Nephron progenitor cell (in vitro differentiated cells): Measurements from ENCODE around the gene ECM1.

Experiments
- DNase-seq: peaks from one replicate; pipeline ENCODE4 v3.0.0; 2021
- H3K27ac Mint-ChIP-seq: 2 replicates; pipeline ENCODE4 v1.8.0; 2021; ENCODE audit warnings: mild to moderate bottlenecking, moderate library complexity, mixed read lengths
- H3K27me3 Mint-ChIP-seq: 2 replicates; pipeline ENCODE4 v1.8.0; 2021; ENCODE audit warnings: mild to moderate bottlenecking, low read depth, mixed read lengths; ENCODE audit not compliant: poor library complexity
- H3K36me3 Mint-ChIP-seq: 2 replicates; pipeline ENCODE4 v1.8.0; 2021; ENCODE audit warnings: low read depth, mixed read lengths
- H3K4me1 Mint-ChIP-seq: 2 replicates; pipeline ENCODE4 v1.8.0; 2021; ENCODE audit warnings: mixed read lengths
- H3K4me3 Mint-ChIP-seq: 2 replicates; pipeline ENCODE4 v1.8.0; 2021; ENCODE audit warnings: mild to moderate bottlenecking, moderate library complexity, mixed read lengths
- H3K9me3 Mint-ChIP-seq: 2 replicates; pipeline ENCODE4 v1.8.0; 2021; ENCODE audit warnings: mild to moderate bottlenecking, moderate library complexity, mixed read lengths
- TF ChIP-seq, protein P1 (sequence below): fragments of 200-600 bp; sonication (generic); IDR thresholded peaks from 2 replicates; pipeline ENCODE4 v1.5.0; 2021; ENCODE audit warnings: antibody characterized with exemption

Gene ECM1

DNA sequence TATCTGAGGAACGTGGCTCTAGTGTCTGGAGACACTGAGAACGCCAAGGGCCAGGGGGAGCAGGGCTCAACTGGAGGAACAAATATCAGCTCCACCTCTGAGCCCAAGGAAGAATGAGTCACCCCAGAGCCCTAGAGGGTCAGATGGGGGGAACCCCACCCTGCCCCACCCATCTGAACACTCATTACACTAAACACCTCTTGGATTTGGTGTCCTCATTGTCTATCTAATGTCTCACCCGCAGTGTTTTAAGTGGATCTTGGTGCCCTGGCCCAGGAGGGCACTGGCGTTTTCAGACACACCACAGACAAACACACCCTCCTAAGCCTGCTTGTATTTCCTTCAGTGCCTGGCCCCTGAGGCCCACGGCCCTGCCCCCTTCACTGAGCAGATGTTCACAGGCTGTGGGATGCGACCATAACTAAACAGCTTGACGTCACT, 5.5 kb downstream of the ECM1 start:
- H3K4me3 Mint-ChIP-seq = peak overlapping the region; percentile 57
- H3K9me3 Mint-ChIP-seq = no peaks in the 10 kb centered on the region
- TF ChIP-seq, protein P1, sequence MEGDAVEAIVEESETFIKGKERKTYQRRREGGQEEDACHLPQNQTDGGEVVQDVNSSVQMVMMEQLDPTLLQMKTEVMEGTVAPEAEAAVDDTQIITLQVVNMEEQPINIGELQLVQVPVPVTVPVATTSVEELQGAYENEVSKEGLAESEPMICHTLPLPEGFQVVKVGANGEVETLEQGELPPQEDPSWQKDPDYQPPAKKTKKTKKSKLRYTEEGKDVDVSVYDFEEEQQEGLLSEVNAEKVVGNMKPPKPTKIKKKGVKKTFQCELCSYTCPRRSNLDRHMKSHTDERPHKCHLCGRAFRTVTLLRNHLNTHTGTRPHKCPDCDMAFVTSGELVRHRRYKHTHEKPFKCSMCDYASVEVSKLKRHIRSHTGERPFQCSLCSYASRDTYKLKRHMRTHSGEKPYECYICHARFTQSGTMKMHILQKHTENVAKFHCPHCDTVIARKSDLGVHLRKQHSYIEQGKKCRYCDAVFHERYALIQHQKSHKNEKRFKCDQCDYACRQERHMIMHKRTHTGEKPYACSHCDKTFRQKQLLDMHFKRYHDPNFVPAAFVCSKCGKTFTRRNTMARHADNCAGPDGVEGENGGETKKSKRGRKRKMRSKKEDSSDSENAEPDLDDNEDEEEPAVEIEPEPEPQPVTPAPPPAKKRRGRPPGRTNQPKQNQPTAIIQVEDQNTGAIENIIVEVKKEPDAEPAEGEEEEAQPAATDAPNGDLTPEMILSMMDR = no peak
- peaks cover 21% of the 10 kb centered on the region for H3K36me3 Mint-ChIP-seq
- H3K27ac Mint-ChIP-seq = no peak overlapping the region
- H3K27me3 Mint-ChIP-seq = no peaks in the 10 kb centered on the region
- peaks cover 67% of the 10 kb centered on the region for H3K4me1 Mint-ChIP-seq
- DNase-seq = no peak

DNA sequence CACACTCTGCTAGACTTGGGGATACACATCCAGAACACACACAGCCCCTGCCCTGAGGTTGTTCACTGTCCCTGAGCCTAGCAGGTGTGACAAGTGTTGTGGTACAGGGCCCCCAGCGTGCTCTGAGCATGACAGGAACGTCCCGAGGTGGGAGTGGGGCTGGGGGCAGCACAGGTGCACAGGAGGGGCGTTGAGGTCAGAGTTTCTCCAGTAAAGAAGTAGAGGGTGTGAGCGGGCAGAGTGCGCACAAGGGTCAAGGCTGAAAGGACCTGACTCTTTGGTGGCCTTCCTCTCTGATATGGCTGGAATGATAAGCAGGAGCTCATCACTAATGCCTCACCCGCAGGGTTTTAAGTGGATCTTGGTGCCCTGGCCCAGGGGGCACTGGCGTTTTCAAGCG, 6.4 kb downstream of the ECM1 start:
- Mint-ChIP-seq H3K36me3 (peaks cover 21% of the 10 kb centered on the region), H3K4me1 (peaks cover 61% of the 10 kb centered on the region), H3K4me3 (peak overlapping the region; percentile 82), H3K27ac (no peak overlapping the region), H3K9me3 (no peaks in the 10 kb centered on the region), H3K27me3 (no peaks in the 10 kb centered on the region)
- TF ChIP-seq, protein P1 = no peak
- DNase-seq = no peak

DNA sequence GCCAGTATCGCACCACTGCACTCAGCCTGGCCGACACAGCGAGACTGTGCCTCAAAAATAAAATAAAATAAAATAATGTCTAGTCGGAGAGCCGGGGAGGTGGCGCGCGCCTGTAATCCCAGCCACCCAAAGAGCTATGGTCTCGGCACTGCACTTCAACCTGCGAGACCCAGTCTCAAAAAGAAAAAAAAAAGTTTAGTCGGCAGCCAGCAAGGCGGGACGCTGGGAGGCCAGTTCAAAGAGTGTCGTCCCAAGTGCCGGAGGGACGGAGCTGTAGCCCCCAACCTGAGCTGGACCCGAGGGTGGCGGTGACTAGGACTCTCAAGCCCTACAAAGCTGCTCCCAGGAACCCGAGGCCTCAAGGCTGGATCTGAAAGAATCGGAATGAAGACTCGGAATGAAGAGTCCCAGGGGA, 7.0 kb downstream of the ECM1 start:
- Mint-ChIP-seq H3K4me1 (peaks cover 60% of the 10 kb centered on the region), H3K9me3 (no peaks in the 10 kb centered on the region), H3K36me3 (peaks cover 21% of the 10 kb centered on the region), H3K27me3 (no peaks in the 10 kb centered on the region), H3K27ac (peak overlapping the region; percentile 88), H3K4me3 (peak overlapping the region; percentile 82)
- DNase-seq = no peak
- TF ChIP-seq, protein P1 = no peak

DNA sequence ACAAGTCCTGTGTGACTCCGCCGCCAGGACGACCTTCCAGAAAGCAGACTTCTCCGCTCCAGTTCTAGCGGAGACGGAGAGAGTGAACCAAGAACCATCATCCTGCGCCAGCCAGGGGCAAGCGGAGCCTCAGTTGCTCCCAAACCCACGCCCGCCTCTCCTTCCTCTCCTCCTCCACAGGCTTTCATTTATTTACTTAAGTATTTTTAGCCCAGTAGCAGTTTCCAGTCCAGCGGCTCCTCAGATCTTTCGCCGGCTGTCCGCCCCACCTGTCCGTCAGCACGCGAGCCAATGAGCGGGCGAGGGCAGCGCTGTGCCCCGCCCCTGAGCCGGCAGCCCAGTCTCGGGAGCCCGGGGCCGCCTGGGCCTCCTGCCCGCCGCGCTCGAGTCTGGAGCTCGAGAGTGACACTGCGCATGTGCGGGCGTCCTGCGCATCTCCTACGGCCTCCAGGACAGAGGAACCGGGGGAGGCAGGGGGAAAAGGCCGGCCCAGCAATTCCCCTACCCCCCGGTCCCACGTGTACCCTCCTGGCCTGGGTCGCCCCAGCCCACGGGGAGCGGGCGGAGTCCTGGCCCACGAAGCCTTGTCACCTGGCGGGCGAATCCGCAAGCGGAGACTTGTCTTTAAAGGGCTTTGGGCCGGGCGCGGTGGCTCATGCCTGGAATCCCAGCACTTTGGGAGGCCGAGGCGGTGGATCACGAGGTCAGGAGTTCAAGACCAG, 7.6 kb downstream of the ECM1 start, which contains the start of gene FALEC:
Gene FALEC (plus strand): TSS at position 425 of the 722 bp plus-strand sequence.
- DNase-seq = peak; percentile 97
- no peaks in the 10 kb centered on the region for H3K27me3 Mint-ChIP-seq
- peaks cover 17% of the 10 kb centered on the region for H3K36me3 Mint-ChIP-seq
- H3K9me3 Mint-ChIP-seq = no peaks in the 10 kb centered on the region
- H3K4me3 Mint-ChIP-seq = peak within 1 kb of the TSS; percentile 82
- peaks cover 54% of the 10 kb centered on the region for H3K4me1 Mint-ChIP-seq
- TF ChIP-seq, protein P1 = no peak
- H3K27ac Mint-ChIP-seq = peak within 1 kb of the TSS; percentile 88

DNA sequence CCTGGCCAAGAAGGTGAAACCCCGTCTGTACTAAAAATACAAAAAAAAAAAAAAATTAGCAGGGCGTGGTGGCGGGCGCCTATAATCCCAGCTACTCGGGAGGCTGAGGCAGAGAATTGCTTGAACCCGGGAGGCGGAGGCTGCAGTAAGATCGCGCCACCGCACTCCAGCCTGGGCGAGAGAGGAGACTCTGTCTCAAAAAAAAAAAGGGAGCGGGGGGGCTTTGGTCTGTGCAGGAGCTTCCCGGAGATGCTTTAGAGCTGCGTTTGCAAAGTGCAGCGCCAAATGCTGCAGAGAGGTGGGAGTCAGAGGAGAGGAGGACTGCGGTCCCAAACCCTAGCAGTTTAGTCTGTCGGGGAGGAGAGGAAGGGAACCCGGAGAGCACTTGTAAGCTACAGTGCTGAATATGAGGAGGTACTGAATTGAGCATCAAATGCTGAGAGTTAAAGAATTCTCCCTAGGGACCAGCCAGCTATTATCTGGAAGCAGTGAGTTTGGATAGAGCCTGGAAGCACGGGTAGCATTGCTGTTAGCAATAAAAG, 8.2 kb downstream of the ECM1 start:
- H3K4me3 Mint-ChIP-seq = peak overlapping the region; percentile 82
- TF ChIP-seq, protein P1 = no peak
- DNase-seq = peak; percentile 26
- peak overlapping the region; percentile 14 for H3K27ac Mint-ChIP-seq
- H3K4me1 Mint-ChIP-seq = peaks cover 48% of the 10 kb centered on the region
- H3K27me3 Mint-ChIP-seq = no peaks in the 10 kb centered on the region
- H3K36me3 Mint-ChIP-seq = peaks cover 17% of the 10 kb centered on the region
- H3K9me3 Mint-ChIP-seq = no peaks in the 10 kb centered on the region
